Spleen (tissue), 7 donors: Measurements from ENCODE around the gene GRIA2.

Experiments used
- POLR2A ChIP-seq, 3 donors: fragments of 450-650 bp; IDR thresholded peaks; one replicate each; pipeline ENCODE4 v1.5.1; 2017; ENCODE audit warnings: antibody characterized with exemption in 3 of 3, mild to moderate bottlenecking in 1 of 3
- TF ChIP-seq, protein P1 (sequence below), 11 experiments: fragments of 200-600 bp in 7 of 11; fragments of 450-650 bp in 4 of 11; sonication (generic) in 4 of 11; IDR thresholded peaks in 8 of 11; conservative IDR thresholded peaks in 3 of 11; 1 replicate in 7 of 11; 2 replicates in 4 of 11; pipeline versions ENCODE4 v1.4.0 to v1.8.0; 2016 to 2021; ENCODE audit warnings: antibody characterized with exemption in 11 of 11, inconsistent platforms in 4 of 11, mild to moderate bottlenecking in 1 of 11
- donor health status: DM: no; HTN: no; CAD: no; lungs with moderate emphysema.
- donor health status: DM: no; HTN: no; CAD: no.
- donor health status: DM: no; HTN: no; CAD: no.

DNA sequence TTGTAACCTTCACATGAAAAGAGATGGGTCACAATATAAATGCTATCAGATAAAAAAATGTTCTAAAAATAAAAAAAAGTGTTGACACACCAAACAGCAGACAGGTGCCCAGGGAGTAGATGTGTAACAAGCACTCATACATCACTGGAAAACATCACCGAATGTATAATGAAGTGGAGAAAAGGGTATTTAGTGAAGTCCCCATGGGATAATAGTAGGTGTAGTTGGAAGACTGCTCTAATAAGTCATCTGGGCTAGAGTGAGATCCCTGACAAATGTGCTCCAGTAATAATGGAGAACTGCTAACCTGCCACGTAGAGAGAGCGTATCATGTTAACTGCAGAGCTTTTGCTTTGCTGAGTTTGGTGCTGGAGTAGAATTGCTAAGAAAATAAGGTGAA lies 152.0 kb downstream of the GRIA2 start:
- TF ChIP-seq, protein P1, sequence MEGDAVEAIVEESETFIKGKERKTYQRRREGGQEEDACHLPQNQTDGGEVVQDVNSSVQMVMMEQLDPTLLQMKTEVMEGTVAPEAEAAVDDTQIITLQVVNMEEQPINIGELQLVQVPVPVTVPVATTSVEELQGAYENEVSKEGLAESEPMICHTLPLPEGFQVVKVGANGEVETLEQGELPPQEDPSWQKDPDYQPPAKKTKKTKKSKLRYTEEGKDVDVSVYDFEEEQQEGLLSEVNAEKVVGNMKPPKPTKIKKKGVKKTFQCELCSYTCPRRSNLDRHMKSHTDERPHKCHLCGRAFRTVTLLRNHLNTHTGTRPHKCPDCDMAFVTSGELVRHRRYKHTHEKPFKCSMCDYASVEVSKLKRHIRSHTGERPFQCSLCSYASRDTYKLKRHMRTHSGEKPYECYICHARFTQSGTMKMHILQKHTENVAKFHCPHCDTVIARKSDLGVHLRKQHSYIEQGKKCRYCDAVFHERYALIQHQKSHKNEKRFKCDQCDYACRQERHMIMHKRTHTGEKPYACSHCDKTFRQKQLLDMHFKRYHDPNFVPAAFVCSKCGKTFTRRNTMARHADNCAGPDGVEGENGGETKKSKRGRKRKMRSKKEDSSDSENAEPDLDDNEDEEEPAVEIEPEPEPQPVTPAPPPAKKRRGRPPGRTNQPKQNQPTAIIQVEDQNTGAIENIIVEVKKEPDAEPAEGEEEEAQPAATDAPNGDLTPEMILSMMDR (IDR thresholded peaks at IDR 0.05 in 8 of 11, conservative IDR thresholded peaks at IDR 0.05 in 3 of 11), result no peak
- no peak for TF ChIP-seq POLR2A (IDR thresholded peaks at IDR 0.05)
